HG02884 (cell line): ENCODE measurements around the gene CFH.
"Not testable (repeated sequence)": the region's sequence is repeated elsewhere in the genome, so short reads cannot be mapped to it uniquely, and the experiment has no call there.

Experiments used
- ATAC-seq: cut with Tn5 transposase; IDR thresholded peaks from one replicate; pipeline ENCODE4 v1.9.1; 2021; ENCODE audit warnings: mild to moderate bottlenecking, moderate library complexity; ENCODE audit not compliant: unreplicated experiment

The CFH gene

DNA sequence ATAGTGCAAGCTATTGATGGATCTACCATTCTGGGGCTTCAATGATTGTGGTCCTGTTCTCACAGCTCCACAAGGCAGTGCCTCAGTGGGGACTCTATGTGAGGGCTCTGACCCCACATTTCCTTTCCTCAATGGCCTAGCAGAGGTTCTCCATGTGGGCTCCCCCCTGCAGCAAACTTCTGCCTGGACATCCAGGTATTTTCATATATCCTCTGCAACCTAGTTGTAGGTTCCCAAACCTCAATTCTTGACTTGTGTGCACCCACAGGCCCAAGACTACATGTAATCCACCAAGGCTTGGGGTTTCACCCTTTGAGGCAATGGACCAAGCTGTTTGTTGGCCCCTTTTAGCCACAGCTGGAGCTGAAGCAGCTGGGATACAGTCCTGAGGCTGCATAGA, 86.9 kb downstream of the CFH start:
- ATAC-seq, result no peak

DNA sequence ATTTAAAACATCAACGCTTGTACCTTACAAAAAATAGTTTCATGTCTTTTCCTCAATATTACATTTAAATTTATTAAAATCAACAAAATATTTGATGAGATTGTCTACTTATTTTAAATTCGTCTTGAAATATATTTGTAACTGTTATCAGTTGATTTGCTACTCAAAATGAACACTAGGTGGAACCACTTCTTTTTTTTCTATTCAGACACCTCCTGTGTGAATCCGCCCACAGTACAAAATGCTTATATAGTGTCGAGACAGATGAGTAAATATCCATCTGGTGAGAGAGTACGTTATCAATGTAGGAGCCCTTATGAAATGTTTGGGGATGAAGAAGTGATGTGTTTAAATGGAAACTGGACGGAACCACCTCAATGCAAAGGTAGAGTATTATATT, 91.4 kb downstream of the CFH start:
- ATAC-seq, result peak; percentile 90

DNA sequence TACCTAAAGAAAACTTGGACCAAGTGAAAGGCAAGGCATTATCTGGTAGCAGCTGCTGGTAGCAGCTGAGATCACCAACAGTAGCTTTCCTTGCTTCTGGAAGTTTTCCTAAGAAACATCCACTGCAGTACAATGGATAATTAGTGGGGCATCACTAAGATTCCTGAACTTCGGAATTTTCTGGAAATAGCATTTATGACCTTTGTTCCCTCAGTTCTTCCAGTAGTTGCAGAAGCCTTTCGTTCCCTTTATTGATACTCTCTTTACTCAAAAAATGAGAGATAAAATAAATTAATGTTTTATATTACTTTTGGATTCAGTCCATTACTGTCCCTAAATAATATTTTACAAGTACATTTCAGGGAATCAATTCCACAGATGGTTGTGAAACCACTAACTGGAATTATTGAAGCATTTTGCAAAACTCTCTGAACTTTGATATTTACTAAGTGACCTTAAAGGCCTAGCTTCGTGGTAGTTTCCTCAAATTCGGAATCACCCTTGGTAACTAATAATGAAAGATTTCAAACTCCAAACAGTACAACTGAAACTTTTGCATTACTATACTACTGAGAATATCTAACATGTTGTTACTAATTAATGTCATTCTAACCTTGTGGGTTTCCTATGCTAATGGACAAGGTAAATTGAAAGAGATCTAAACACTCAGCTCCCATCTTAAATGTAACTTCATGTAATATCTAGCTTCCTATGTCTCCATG, 113.3 kb downstream of the CFH start:
- not testable (repeated sequence) for ATAC-seq

DNA sequence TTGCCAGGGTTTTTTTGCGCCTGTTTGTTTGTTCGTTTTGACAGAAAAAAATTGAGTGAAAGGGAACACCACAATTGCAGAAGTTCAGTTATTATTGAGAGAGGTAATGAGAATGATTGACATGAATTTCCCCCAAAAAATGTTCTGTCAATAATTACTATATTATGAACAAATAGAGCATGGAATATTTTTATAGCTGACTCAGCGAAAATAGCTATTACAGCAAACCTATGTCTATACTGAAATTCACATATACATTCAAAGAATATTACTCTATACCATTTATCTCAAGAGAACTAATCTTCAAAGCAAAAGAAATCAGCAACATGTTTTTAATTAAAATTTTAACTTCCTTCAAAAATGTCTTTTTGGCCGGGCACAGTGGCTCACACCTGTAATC, 118.0 kb downstream of the CFH start:
- not testable (repeated sequence) for ATAC-seq

DNA sequence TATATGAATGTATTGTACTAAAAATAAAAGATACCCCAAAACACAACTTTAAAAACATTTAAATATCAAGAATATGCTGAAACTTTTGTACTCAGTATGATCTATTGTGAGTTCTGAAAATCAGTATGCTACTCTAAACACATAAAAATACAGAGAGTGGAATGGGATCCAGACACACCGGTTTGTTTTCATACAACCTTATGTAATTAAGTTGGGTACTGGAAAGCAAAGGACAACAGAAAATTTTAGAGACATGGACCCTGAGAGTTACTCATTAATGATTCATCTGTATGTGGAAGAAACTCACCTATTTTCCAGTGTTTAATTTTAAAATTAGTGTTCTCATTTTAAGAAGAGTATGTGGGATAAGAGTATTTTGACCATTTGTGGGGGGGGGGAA, 121.9 kb downstream of the CFH start:
- no peak for ATAC-seq

DNA sequence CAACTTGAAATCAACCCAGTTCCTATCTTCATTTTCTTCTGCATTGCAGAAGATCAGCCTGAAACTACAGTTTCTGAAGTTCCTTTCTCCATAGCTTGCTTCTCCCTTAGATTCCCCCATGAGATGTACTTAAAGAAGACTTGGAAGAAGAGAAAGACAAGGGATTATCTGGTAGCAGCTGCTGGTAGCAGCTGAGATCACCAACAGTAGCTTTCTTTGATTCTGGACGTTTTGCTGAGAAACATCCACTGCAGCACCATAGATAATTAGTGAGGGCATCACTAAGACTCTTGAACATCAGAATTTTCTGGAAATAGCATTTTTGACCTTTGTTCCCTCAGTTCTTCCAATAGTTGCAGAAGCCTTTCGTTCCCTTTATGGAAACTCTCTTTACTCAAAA, 122.3 kb downstream of the CFH start:
- ATAC-seq, result no peak

DNA sequence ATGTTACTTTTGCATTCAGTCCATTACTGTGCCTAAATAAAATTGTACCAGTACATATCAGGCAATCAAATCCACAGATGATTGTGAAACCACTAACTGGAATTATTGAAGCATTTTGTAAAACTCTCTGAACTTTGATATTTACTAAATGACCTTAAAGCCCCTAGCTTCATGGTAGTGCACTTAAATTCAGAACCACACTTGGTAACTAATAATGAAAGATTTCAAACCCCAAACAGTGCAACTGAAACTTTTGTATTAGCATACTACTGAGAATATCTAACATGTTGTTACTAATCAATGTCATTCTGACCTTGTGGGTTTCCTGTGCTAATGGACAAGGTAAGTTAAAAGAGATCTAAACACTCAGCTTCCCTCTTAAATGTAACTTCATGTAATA, 122.8 kb downstream of the CFH start, which contains the start of gene CFHR3:
Gene CFHR3 (plus strand): TSS at position 238 of the 400 bp plus-strand sequence. CDS start 47 bp downstream, at position 285.
- ATAC-seq, result no peak

DNA sequence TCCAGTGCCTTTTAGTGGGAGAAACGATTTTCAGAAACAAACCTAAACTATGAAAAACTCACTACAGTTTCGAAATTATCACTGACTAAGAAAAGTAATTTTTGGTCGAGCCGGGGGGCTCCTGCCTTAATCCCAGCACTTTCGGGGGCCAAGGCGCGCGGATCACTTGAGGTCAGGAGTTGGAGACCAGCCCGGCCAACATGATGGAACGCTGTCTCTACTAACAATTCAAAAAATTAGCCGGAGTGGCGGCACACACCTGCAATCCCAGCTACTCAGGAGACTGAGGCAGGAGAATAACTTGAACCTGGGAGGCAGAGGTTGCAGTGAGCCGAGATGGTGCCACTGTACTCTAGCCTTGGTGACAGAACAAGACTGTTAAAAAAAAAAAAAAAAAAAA, 125.8 kb downstream of the CFH start:
- no peak for ATAC-seq

DNA sequence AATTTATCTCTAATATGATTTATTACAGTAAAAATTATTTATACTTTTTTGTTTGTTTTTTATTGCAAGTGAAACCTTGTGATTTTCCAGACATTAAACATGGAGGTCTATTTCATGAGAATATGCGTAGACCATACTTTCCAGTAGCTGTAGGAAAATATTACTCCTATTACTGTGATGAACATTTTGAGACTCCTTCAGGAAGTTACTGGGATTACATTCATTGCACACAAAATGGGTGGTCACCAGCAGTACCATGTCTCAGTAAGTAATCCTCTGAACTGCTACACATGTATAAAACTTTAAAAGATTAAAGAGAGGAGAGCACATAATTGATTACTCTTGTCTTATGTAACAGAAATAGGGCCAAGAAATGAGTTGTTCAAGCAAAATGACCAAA, 127.2 kb downstream of the CFH start:
- no peak for ATAC-seq

DNA sequence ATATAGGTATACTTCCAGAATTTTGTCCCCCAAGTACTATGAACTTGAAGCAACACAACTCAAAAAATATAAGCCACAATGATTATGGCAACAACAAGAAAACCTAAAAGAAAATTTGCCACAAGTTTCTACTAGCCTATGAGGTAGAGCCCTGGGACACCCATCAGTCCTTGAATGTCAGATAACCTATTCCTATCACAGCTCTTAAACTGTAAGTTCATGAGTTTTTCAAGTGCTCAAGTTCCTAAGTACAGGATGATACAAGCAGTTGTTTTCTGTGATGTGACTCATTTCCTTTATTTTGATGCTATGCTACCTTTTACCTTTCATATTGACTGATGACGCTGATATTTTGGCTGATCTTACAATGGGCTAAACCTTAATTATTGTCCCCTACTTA, 139.4 kb downstream of the CFH start:
- not testable (repeated sequence) for ATAC-seq

DNA sequence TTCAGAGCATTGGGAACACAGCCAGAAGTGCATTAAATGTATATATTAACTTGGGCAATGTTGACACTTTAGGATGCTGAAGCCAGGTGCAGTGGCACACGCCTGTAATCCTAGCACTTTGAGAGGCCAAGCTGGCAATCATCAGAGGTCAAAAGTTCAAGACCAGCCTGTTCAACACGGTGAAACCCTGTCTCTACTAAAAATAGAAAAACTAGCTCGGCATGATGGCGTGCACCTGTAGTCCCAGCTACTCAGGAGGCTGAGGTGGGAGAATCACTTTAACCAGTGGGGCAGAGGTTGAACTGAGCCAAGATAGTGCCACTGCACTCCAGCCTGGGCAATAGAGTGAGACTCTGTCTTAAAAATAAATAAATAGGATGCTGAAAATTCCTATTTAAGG, 142.3 kb downstream of the CFH start:
- not testable (repeated sequence) for ATAC-seq
